WTC11 (cell line): ENCODE results near the gene CLDN14. TPM values are rescaled to one million over a fixed set of nuclear protein-coding genes. Genes with fewer than 3 reads are reported as not detected.

ENCODE experiments used
- ATAC-seq: fragments of 200-7000 bp; cut with Tn5 transposase; 2 replicates; pipeline ENCODE4 v1.10.0; 2021; ENCODE audit warnings: mild to moderate bottlenecking, moderate library complexity
- CTCF ChIA-PET: fragments of 300-600 bp; sonication (Branson Sonifier 250); formaldehyde crosslinking; loops from one replicate; lab custom pipeline; 2021; ENCODE audit warnings: antibody characterized with exemption; lab: Charles Lee
- POLR2A ChIA-PET: fragments of 350-600 bp; sonication (Branson Sonifier 250); formaldehyde crosslinking; loops from one replicate; lab custom pipeline; 2021; ENCODE audit warnings: antibody characterized with exemption; lab: Charles Lee
- DNase-seq: peaks from one replicate; pipeline ENCODE4 v3.0.0; 2021; ENCODE audit warnings: low spot score
- H3K27ac Mint-ChIP-seq: 2 replicates; pipeline ENCODE4 v1.8.0; 2021; ENCODE audit warnings: mixed read lengths
- H3K27me3 Mint-ChIP-seq: 2 replicates; pipeline ENCODE4 v1.8.0; 2021; ENCODE audit warnings: low read depth, mild to moderate bottlenecking, moderate library complexity, mixed read lengths
- H3K36me3 Mint-ChIP-seq: 2 replicates; pipeline ENCODE4 v1.8.0; 2021; ENCODE audit warnings: mixed read lengths
- H3K4me1 Mint-ChIP-seq: 2 replicates; pipeline ENCODE4 v1.8.0; 2022; ENCODE audit warnings: mixed read lengths
- H3K4me3 Mint-ChIP-seq: 2 replicates; pipeline ENCODE4 v1.8.0; 2021; ENCODE audit warnings: mild to moderate bottlenecking, moderate library complexity, mixed read lengths
- H3K9me3 Mint-ChIP-seq: 2 replicates; pipeline ENCODE4 v1.8.0; 2021; ENCODE audit warnings: mixed read lengths
- ATF2 ChIP-seq: sonication (generic); formaldehyde crosslinking; IDR thresholded peaks from 2 replicates; pipeline ENCODE4 v1.8.1; 2022; ENCODE audit warnings: low read depth, missing genetic modification reagents, borderline replicate concordance
- CREB1 ChIP-seq: sonication (generic); formaldehyde crosslinking; IDR thresholded peaks from 2 replicates; pipeline ENCODE4 v1.8.0; 2023; ENCODE audit warnings: mild to moderate bottlenecking, missing genetic modification reagents
- E2F4 ChIP-seq: sonication (generic); formaldehyde crosslinking; IDR thresholded peaks from 2 replicates; pipeline ENCODE4 v1.8.1; 2022; ENCODE audit warnings: low read depth, mild to moderate bottlenecking, moderate library complexity, missing genetic modification reagents, borderline replicate concordance
- E2F5 ChIP-seq: sonication (generic); formaldehyde crosslinking; IDR thresholded peaks from 2 replicates; pipeline ENCODE4 v1.8.1; 2022; ENCODE audit warnings: mild to moderate bottlenecking, moderate library complexity, missing genetic modification reagents
- ETV6 ChIP-seq: sonication (generic); formaldehyde crosslinking; IDR thresholded peaks from 2 replicates; pipeline ENCODE4 v1.8.1; 2022; ENCODE audit warnings: mild to moderate bottlenecking, missing genetic modification reagents
- FOXJ3 ChIP-seq: sonication (generic); formaldehyde crosslinking; IDR thresholded peaks from 2 replicates; pipeline ENCODE4 v1.9.0; 2021; ENCODE audit warnings: missing genetic modification reagents, mild to moderate bottlenecking, borderline replicate concordance
- GABPB1 ChIP-seq: sonication (generic); formaldehyde crosslinking; IDR thresholded peaks from 2 replicates; pipeline ENCODE4 v1.8.1; 2023; ENCODE audit warnings: mild to moderate bottlenecking, missing genetic modification reagents
- HMGXB4 ChIP-seq: sonication (generic); formaldehyde crosslinking; IDR thresholded peaks from 2 replicates; pipeline ENCODE4 v1.8.1; 2023; ENCODE audit warnings: mild to moderate bottlenecking, moderate library complexity, missing genetic modification reagents
- JUN ChIP-seq: sonication (generic); formaldehyde crosslinking; IDR thresholded peaks from 2 replicates; pipeline ENCODE4 v1.8.0; 2023; ENCODE audit warnings: mild to moderate bottlenecking, missing genetic modification reagents
- OVOL2 ChIP-seq: fragments of 250-450 bp; sonication (Bioruptor Pico); IDR thresholded peaks from 2 replicates; pipeline ENCODE4 v1.9.0; 2021; ENCODE audit warnings: mild to moderate bottlenecking, borderline replicate concordance
- PRRX2 ChIP-seq: fragments of 250-450 bp; sonication (Bioruptor Pico); IDR thresholded peaks from 2 replicates; pipeline ENCODE4 v1.8.0; 2021; ENCODE audit warnings: mild to moderate bottlenecking
- SP1 ChIP-seq: sonication (generic); formaldehyde crosslinking; conservative IDR thresholded peaks from 2 replicates; pipeline ENCODE4 v1.8.1; 2022; ENCODE audit warnings: missing genetic modification reagents
- TCF7 ChIP-seq: sonication (generic); formaldehyde crosslinking; IDR thresholded peaks from 2 replicates; pipeline ENCODE4 v1.8.0; 2022; ENCODE audit warnings: mild to moderate bottlenecking, low read depth, missing genetic modification reagents, moderate library complexity
- TP53 ChIP-seq: sonication (generic); formaldehyde crosslinking; IDR thresholded peaks from 2 replicates; pipeline ENCODE4 v1.8.1; 2023; ENCODE audit warnings: mild to moderate bottlenecking, missing genetic modification reagents
- USF2 ChIP-seq: sonication (generic); formaldehyde crosslinking; IDR thresholded peaks from 2 replicates; pipeline ENCODE4 v1.8.1; 2023; ENCODE audit warnings: mild to moderate bottlenecking, missing genetic modification reagents, moderate library complexity
- ZMAT4 ChIP-seq: fragments of 250-450 bp; sonication (Bioruptor Pico); IDR thresholded peaks from 2 replicates; pipeline ENCODE4 v1.9.0; 2021; ENCODE audit warnings: mild to moderate bottlenecking
- ZNF121 ChIP-seq: sonication (generic); formaldehyde crosslinking; IDR thresholded peaks from 2 replicates; pipeline ENCODE4 v1.8.0; 2023; ENCODE audit warnings: missing genetic modification reagents
- ZNF416 ChIP-seq: fragments of 250-450 bp; sonication (Bioruptor Pico); IDR thresholded peaks from 2 replicates; pipeline ENCODE4 v1.9.0; 2021; ENCODE audit warnings: mild to moderate bottlenecking, inconsistent platforms
- ZNF425 ChIP-seq: fragments of 250-450 bp; sonication (Bioruptor Pico); conservative IDR thresholded peaks from 2 replicates; pipeline ENCODE4 v1.9.0; 2021; ENCODE audit warnings: mild to moderate bottlenecking
- ZNF671 ChIP-seq: fragments of 250-450 bp; sonication (Bioruptor Pico); IDR thresholded peaks from 2 replicates; pipeline ENCODE4 v1.8.0; 2021; ENCODE audit warnings: mild to moderate bottlenecking
- total RNA-seq: library from RNA; stranded (reverse); gene quantifications from 3 replicates; pipeline ENCODE4 v1.2.3, GENCODE V29; 2021

Gene CLDN14
- total RNA-seq, 1 experiment from 2014 or later = not detected

- TF ChIP-seq E2F4 (CRISPR knock-in tag) (no peak), ETV6 (CRISPR knock-in tag) (no peak), ZNF416 (CRISPR knock-in tag) (no peak), OVOL2 (CRISPR knock-in tag) (no peak), USF2 (no peak)
- TF ChIP-seq, all 79 proteins: peak for 0
These were observed 22.4 kb upstream of the CLDN14 start (continued) for GRCh38 chr21:36502365-36502764.

- ATAC-seq (no peak), DNase-seq (no peak)
- Mint-ChIP-seq H3K4me3 (no peak overlapping the region), H3K27ac (no peak overlapping the region), H3K9me3 (peaks cover 4% of the 10 kb centered on the region; the same call in 1 of the 2 replicates), H3K4me1 (no peaks in the 10 kb centered on the region; the same call in 1 of the 2 replicates), H3K36me3 (no peaks in the 10 kb centered on the region)
- ChIA-PET CTCF (interaction anchor here (1.0 kb wide), 2 partner anchors 22 to 128 kb away, joined by 3 to 4 read pairs; no protein-coding TSS in a partner anchor), POLR2A (no interaction called here)
- TF ChIP-seq HMGXB4 (CRISPR knock-in tag) (no peak), ZNF416 (CRISPR knock-in tag) (no peak), FOXJ3 (no peak), SP1 (CRISPR knock-in tag) (no peak), PRRX2 (no peak), TCF7 (CRISPR knock-in tag) (no peak), E2F5 (CRISPR knock-in tag) (no peak), TP53 (CRISPR knock-in tag) (no peak), CREB1 (CRISPR knock-in tag) (no peak), ZNF425 (CRISPR knock-in tag) (no peak), ATF2 (CRISPR knock-in tag) (no peak), ZNF121 (CRISPR knock-in tag) (no peak), ZMAT4 (CRISPR knock-in tag) (no peak), JUN (no peak), ZNF671 (CRISPR knock-in tag) (no peak), GABPB1 (no peak)
- TF ChIP-seq, all 79 proteins: peak for 0
- no peaks in the 10 kb centered on the region; the same call in 1 of the 2 replicates for H3K27me3 Mint-ChIP-seq
These were observed 21.6 kb upstream of the CLDN14 start for GRCh38 chr21:36501589-36501892.
